Osteocyte (in vitro differentiated cells): ENCODE results near the gene CIROP. TPM values are rescaled to one million over a fixed set of nuclear protein-coding genes. Genes with fewer than 3 reads are reported as not detected.

Experiments used
- DNase-seq: peaks from one replicate; pipeline ENCODE4 v3.0.0; 2021; ENCODE audit warnings: mixed read lengths; ENCODE audit not compliant: unreplicated experiment; ENCODE audit errors: extremely low spot score
- H3K27ac Mint-ChIP-seq: one replicate; pipeline ENCODE4 v1.8.0; 2021; ENCODE audit warnings: mild to moderate bottlenecking, mixed read lengths; ENCODE audit not compliant: unreplicated experiment
- H3K27me3 Mint-ChIP-seq: one replicate; pipeline ENCODE4 v1.8.0; 2021; ENCODE audit warnings: mixed read lengths; ENCODE audit not compliant: unreplicated experiment
- H3K36me3 Mint-ChIP-seq: one replicate; pipeline ENCODE4 v1.8.0; 2021; ENCODE audit warnings: mixed read lengths; ENCODE audit not compliant: unreplicated experiment
- H3K4me1 Mint-ChIP-seq: one replicate; pipeline ENCODE4 v1.8.0; 2021; ENCODE audit warnings: mixed read lengths; ENCODE audit not compliant: unreplicated experiment
- H3K4me3 Mint-ChIP-seq: one replicate; pipeline ENCODE4 v1.8.0; 2021; ENCODE audit warnings: mild to moderate bottlenecking, moderate library complexity, mixed read lengths; ENCODE audit not compliant: unreplicated experiment
- H3K9me3 Mint-ChIP-seq: one replicate; pipeline ENCODE4 v1.8.0; 2021; ENCODE audit warnings: mixed read lengths; ENCODE audit not compliant: unreplicated experiment
- CTCF ChIP-seq: fragments of 200-600 bp; sonication (generic); IDR thresholded peaks from 2 replicates; pipeline ENCODE4 v1.5.0; 2021; ENCODE audit warnings: antibody characterized with exemption, mild to moderate bottlenecking, moderate library complexity
- total RNA-seq: library from RNA; stranded (reverse); gene quantifications from 2 replicates; pipeline ENCODE4 v1.2.1, GENCODE V29; 2021

The CIROP gene
- total RNA-seq, 1 donor from 2014 or later = not detected

DNA sequence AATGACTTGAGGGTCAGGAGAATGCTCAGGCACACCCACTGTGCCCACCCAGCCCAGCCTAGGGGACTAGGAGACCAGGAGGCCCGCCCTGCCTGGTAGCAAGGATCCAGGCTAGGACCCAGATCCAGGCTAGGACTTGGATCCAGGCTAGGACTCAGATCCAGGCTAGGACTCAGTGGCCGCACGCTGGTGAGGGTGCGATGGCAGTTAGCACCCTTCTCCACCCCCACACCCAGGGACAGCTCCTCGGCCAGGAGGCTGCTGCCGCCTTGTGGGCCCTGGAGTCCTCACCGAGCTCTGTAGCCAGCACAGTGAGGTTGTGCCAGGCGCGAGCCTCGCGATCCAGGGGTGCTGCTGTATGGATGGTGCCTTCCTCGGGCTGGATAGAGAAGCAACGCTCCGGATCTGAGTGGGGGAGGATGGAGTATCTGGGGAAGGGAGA, 52.6 kb downstream of the CIROP start:
- TF ChIP-seq CTCF = no peak
- H3K9me3 Mint-ChIP-seq = no peaks in the 10 kb centered on the region
- H3K27me3 Mint-ChIP-seq = no peaks in the 10 kb centered on the region
- no peak overlapping the region for H3K27ac Mint-ChIP-seq
- H3K4me1 Mint-ChIP-seq = peaks cover 21% of the 10 kb centered on the region
- no peak overlapping the region for H3K4me3 Mint-ChIP-seq
- DNase-seq = no peak
- H3K36me3 Mint-ChIP-seq = peaks cover 2% of the 10 kb centered on the region

- Mint-ChIP-seq H3K4me3 (no peak overlapping the region), H3K9me3 (no peaks in the 10 kb centered on the region), H3K27me3 (no peaks in the 10 kb centered on the region), H3K27ac (no peak overlapping the region), H3K4me1 (peaks cover 20% of the 10 kb centered on the region), H3K36me3 (peaks cover 2% of the 10 kb centered on the region)
- DNase-seq = no peak
- no peak for TF ChIP-seq CTCF
These were observed 53.4 kb downstream of the CIROP start for GRCh38 chr14:23051141-23052057.

Other genes starting within 250 kb of the CIROP start
- gene LRP10, start 233.2 kb downstream of the CIROP start, total RNA-seq = 171 and 182 TPM in 2 replicates
- gene REM2, start 221.8 kb downstream of the CIROP start, total RNA-seq = 0.18 and 0.35 TPM in 2 replicates
- 89.4 and 93.3 TPM in 2 replicates for gene RBM23, start 185.8 kb downstream of the CIROP start, total RNA-seq
- gene PRMT5, start 175.6 kb downstream of the CIROP start, total RNA-seq = 58.4 and 68.4 TPM in 2 replicates
- gene HAUS4, start 147.9 kb downstream of the CIROP start, total RNA-seq = 39.9 and 40.9 TPM in 2 replicates
- gene AJUBA, start 122.4 kb downstream of the CIROP start, total RNA-seq = 111 and 115 TPM in 2 replicates
- gene C14orf93, start 94.8 kb downstream of the CIROP start, total RNA-seq = 11.4 and 12.4 TPM in 2 replicates
- 144 and 147 TPM in 2 replicates for gene PSMB5, start 70.1 kb downstream of the CIROP start, total RNA-seq
- gene PSMB11, start 62.8 kb downstream of the CIROP start, total RNA-seq = not detected in 2 replicates
- gene CDH24, start 47.5 kb downstream of the CIROP start, total RNA-seq = 13.3 and 13.7 TPM in 2 replicates
- gene ACIN1, start 9.9 kb downstream of the CIROP start, total RNA-seq = 219 and 241 TPM in 2 replicates
- 51.8 and 61.3 TPM in 2 replicates for gene C14orf119, start 9.5 kb downstream of the CIROP start, total RNA-seq
- gene CEBPE, start 14.3 kb upstream of the CIROP start, total RNA-seq = not detected in 2 replicates
- gene SLC7A8, start 78.7 kb upstream of the CIROP start, total RNA-seq = 0.52 and 0.75 TPM in 2 replicates
- gene RNF212B, start 132.9 kb upstream of the CIROP start, total RNA-seq = not detected in 2 replicates
- 6.9 and 8.4 TPM in 2 replicates for gene HOMEZ, start 181.1 kb upstream of the CIROP start, total RNA-seq
- gene PPP1R3E, start 197.9 kb upstream of the CIROP start, total RNA-seq = 15.3 and 19.2 TPM in 2 replicates
- 21.6 and 27.9 TPM in 2 replicates for gene BCL2L2, start 201.8 kb upstream of the CIROP start, total RNA-seq
- 175 and 183 TPM in 2 replicates for gene PABPN1, start 216.5 kb upstream of the CIROP start, total RNA-seq
- gene SLC22A17, start 247.9 kb upstream of the CIROP start, total RNA-seq = 36.4 and 42.7 TPM in 2 replicates